ENCODE data around the gene SWI5.

Gene SWI5

GRCh38 chr9:128246471-128246870 is 29.6 kb upstream of the SWI5 start:
- no peak overlapping the region for H3K4me3 Mint-ChIP-seq
- no peak overlapping the region for H3K27ac Mint-ChIP-seq
- no peak for DNase-seq

DNA sequence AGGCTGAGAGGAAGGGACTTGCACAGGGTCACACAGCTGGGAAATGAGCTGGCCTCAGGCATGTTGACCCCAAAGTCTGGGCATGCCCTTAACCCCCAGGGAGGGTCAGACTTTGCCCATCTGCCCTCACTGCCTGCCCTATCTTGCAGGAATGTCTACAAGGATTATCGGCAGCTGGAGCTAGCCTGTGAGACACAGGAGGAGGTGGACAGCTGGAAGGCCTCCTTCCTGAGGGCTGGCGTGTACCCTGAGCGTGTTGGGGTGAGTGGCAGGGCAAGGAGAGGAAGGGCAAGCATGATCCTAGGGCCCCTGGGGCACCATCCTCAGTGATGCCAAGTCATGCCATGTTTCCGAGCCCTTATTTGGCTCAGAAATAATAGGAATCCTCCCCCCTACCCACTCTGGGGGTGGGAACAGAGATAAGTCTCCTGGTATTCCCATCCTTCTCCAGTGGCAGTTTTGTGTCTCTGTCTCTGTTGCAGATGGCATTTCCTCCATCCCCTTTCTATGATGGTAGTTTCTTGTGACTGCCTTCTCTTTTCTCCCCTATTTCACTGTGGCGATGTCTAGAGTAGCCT is 28.8 kb upstream of the SWI5 start:
- H3K27me3 Mint-ChIP-seq, result peaks cover 26% of the 10 kb centered on the region
- H3K36me3 Mint-ChIP-seq (ENCODE audit: low read depth), result no peaks in the 10 kb centered on the region
- no peak overlapping the region for H3K4me3 Mint-ChIP-seq
- no peaks in the 10 kb centered on the region for H3K9me3 Mint-ChIP-seq
- no peak for DNase-seq
- H3K4me1 Mint-ChIP-seq (ENCODE audit: low read depth), result peaks cover 19% of the 10 kb centered on the region
- H3K27ac Mint-ChIP-seq, result no peak overlapping the region

More at GRCh38 chr9:128246471-128246870, 29.6 kb upstream of the SWI5 start:
- peaks cover 17% of the 10 kb centered on the region for H3K4me1 Mint-ChIP-seq (ENCODE audit: low read depth)
- no peaks in the 10 kb centered on the region for H3K9me3 Mint-ChIP-seq
- peaks cover 34% of the 10 kb centered on the region for H3K27me3 Mint-ChIP-seq
- no peaks in the 10 kb centered on the region for H3K36me3 Mint-ChIP-seq (ENCODE audit: low read depth)

DNA sequence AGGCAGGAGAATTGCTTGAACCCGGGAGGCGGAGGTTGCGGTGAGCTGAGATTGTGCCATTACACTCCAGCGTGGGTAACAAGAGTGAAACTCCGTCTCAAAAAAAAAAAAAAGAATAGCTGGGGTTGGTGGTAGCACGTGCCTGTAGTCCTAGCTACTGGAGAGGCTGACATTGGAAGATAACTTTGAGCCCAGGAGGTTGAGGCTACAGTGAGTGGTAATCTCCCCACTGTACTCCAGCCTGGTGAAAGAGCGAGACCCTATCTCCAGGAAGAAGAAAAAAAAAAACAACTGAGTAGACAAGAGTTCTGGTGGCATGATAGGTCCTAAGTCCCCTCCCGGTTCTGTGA is 26.5 kb upstream of the SWI5 start:
- H3K27me3 Mint-ChIP-seq, result peaks cover 10% of the 10 kb centered on the region
- H3K9me3 Mint-ChIP-seq, result no peaks in the 10 kb centered on the region
- DNase-seq, result no peak
- H3K4me3 Mint-ChIP-seq, result peak overlapping the region; percentile 80
- peaks cover 17% of the 10 kb centered on the region for H3K4me1 Mint-ChIP-seq (ENCODE audit: low read depth)
- H3K36me3 Mint-ChIP-seq (ENCODE audit: low read depth), result no peaks in the 10 kb centered on the region
- no peak overlapping the region for H3K27ac Mint-ChIP-seq

DNA sequence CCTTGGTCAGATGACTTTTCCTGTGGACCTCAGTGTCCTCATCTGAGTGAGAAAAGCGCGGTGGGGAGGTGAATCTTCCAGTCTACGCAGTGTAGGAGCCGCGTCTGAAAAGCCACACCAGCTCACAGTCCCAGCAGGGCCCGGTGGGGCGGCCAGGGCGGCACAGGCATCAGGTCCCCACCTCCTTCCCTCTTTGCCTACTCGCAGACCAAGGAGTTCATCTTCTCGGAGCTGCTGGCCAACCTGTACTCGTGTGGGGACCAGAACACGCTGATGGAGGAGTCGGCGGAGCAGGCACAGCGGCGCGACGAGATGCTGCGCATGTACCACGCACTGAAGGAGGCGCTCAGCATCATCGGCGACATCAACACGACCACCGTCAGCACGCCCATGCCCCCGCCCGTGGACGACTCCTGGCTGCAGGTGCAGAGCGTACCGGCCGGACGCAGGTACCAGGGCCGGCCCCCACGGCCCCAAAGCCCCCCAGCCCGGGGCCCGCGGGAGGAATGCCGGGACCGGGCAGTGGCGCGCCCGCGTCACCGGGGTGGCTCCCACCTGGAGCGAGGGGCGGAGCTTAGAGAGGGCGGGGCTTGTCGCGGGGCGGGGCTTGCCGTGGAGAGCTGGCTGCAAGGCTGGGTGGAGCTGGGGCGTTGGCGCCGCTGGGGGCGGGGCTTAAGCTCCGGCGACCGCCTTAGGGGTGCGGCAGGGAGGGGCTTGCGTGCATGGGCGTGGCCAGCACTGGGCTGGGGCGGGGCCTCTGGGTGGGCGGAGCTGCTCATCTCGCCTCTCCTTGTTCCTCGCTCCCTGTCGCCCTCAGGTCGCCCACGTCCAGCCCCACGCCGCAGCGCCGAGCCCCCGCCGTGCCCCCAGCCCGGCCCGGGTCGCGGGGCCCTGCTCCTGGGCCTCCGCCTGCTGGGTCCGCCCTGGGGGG is 25.9 kb upstream of the SWI5 start:
- H3K4me3 Mint-ChIP-seq, result peak overlapping the region; percentile 80

DNA sequence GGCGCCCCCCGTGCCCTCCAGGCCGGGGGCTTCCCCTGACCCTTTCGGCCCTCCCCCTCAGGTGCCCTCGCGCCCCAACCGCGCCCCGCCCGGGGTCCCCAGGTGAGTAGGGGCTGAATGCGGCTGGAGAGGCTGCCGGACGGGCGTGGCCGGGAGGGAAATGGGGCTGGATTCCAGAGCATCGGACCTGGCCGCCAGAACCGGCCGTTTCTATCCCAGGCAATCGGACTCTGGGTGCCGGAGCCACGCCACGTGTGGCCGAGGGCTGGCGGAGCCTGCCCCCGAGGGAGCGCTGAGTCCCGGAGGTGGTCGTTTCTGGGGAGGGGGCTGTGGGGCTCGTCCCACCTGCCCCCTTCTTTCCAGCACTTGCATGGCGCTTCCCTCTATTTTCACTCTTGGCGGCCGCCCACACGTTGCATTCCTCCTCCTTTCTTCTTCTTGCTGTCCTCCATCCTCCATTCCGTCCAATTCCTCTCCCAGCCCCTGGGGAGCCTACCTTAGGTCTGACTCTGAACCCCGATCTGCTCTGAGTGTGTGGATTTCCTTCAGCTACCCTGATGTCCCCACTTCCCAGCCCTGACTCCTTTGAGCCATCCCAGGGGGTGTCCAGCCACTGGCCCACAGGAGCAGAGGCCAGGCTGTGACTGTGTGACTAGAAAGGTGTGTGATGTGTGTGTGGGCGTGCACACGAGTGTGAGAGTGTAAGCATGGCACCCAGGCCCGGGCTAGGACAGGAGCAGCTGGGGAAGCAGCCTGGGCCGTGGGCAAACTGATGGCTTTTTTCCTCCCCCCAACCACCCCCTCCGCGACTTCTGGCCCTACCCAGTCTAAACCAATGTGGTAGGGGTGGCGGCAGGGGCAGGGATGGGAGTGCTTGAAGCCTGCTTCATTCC is 25.0 kb upstream of the SWI5 start:
- peaks cover 14% of the 10 kb centered on the region for H3K4me1 Mint-ChIP-seq (ENCODE audit: low read depth)
- peaks cover 3% of the 10 kb centered on the region for H3K27me3 Mint-ChIP-seq
- peaks cover 6% of the 10 kb centered on the region for H3K36me3 Mint-ChIP-seq (ENCODE audit: low read depth)
- peak overlapping the region; percentile 60 for H3K27ac Mint-ChIP-seq
- H3K9me3 Mint-ChIP-seq, result no peaks in the 10 kb centered on the region
- peak; percentile 44 for DNase-seq
- H3K4me3 Mint-ChIP-seq, result peak overlapping the region; percentile 77

More for the DNA sequence above, 25.9 kb upstream of the SWI5 start:
- peaks cover 8% of the 10 kb centered on the region for H3K27me3 Mint-ChIP-seq
- H3K36me3 Mint-ChIP-seq (ENCODE audit: low read depth), result no peaks in the 10 kb centered on the region
- DNase-seq, result peak; percentile 100
- no peaks in the 10 kb centered on the region for H3K9me3 Mint-ChIP-seq
- H3K27ac Mint-ChIP-seq, result no peak overlapping the region
- H3K4me1 Mint-ChIP-seq (ENCODE audit: low read depth), result peaks cover 17% of the 10 kb centered on the region

DNA sequence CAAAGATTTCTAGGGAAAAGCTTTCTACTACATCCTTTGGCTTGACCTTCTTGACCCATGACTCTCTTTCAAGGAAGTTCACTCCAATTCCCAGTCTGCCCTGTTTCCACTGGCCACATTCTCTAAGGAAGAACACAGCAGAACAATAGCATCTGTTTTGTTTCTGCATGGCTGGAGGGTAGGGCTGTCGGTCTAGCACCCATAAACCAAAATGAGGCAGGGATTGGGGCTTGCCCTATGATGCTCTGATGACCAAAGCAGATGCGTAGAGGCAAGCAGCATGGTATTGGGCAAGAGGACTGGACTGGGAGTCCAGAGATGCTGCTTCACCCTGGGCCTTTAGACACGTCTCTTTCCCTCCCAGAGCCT is 24.4 kb upstream of the SWI5 start:
- peaks cover 3% of the 10 kb centered on the region for H3K27me3 Mint-ChIP-seq
- DNase-seq, result no peak
- peaks cover 7% of the 10 kb centered on the region for H3K36me3 Mint-ChIP-seq (ENCODE audit: low read depth)
- peak overlapping the region; percentile 77 for H3K4me3 Mint-ChIP-seq
- no peaks in the 10 kb centered on the region for H3K9me3 Mint-ChIP-seq
- H3K27ac Mint-ChIP-seq, result no peak overlapping the region
- H3K4me1 Mint-ChIP-seq (ENCODE audit: low read depth), result peaks cover 14% of the 10 kb centered on the region

GRCh38 chr9:128252317-128253139 is 23.5 kb upstream of the SWI5 start:
- Mint-ChIP-seq H3K36me3 (ENCODE audit: low read depth) (peaks cover 16% of the 10 kb centered on the region), H3K27ac (no peak overlapping the region), H3K4me1 (ENCODE audit: low read depth) (peaks cover 14% of the 10 kb centered on the region), H3K4me3 (no peak overlapping the region), H3K9me3 (no peaks in the 10 kb centered on the region), H3K27me3 (peaks cover 3% of the 10 kb centered on the region)
- DNase-seq, result no peak

DNA sequence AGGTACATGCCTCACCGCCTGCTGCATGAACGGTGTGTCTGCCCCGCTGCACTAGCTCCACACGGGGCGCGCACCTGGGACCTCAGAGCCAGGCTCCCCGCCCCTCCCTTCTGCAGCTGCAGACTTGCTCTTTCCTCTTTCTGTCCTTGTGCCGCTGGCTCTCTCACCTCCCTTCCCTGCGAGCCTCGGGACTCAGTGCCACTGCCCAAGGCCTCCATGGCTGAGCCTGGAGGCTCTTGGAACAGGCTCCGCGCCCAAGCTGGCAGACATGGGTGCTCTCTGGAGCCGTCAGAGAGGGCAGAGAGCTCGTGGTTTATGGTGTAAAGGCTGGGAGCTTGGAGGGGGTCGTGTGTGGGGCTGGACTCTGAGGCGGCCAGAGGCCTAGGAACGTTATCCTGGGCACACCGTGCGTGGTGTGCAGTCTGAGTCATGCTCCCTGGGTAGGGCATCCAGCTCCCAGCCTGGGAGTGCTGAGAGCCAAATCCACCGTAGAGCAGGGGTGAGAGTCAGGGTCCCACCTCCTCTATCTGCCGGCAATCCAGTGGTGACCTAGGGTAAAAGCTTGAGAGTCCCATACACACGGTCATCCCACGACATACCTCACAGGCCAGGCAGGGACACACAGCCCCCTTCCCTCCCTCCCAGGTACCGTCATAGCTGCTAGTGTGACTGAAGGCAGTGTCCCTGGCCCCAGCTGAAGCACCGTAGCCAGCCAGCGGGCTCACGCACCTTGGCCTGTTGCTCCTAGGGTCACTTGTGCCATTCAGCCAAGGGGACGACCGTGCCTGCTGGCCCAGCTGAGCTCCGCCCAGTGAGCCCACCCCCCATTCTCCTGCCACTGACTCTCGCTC is 22.7 kb upstream of the SWI5 start:
- Mint-ChIP-seq H3K27me3 (peaks cover 3% of the 10 kb centered on the region), H3K27ac (no peak overlapping the region), H3K36me3 (ENCODE audit: low read depth) (peaks cover 21% of the 10 kb centered on the region), H3K4me3 (no peak overlapping the region), H3K9me3 (no peaks in the 10 kb centered on the region), H3K4me1 (ENCODE audit: low read depth) (peaks cover 14% of the 10 kb centered on the region)
- no peak for DNase-seq

DNA sequence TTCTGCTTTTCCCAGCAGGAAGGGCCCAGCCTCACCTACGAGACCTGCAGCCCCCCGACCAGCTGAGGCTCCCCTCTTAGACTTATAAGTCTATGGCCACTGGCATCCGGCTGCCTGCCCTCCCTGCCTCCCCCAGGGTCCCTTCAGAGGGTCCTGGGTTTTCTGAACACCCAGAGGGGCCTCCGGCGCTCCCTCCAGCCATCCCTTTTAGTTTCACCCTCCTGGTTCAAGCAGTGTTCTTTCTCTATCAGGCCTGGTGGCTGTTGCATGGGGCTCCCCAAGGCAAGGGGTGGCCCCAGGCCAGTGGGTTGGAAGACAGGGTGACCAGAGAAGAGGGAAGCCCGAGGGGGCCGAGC is 22.1 kb upstream of the SWI5 start:
- no peak overlapping the region for H3K4me3 Mint-ChIP-seq
- H3K36me3 Mint-ChIP-seq (ENCODE audit: low read depth), result peaks cover 27% of the 10 kb centered on the region
- H3K27ac Mint-ChIP-seq, result no peak overlapping the region
- peaks cover 14% of the 10 kb centered on the region for H3K4me1 Mint-ChIP-seq (ENCODE audit: low read depth)
- DNase-seq, result no peak
- H3K9me3 Mint-ChIP-seq, result no peaks in the 10 kb centered on the region
- peaks cover 3% of the 10 kb centered on the region for H3K27me3 Mint-ChIP-seq

- Mint-ChIP-seq H3K4me1 (ENCODE audit: low read depth) (peaks cover 14% of the 10 kb centered on the region), H3K27me3 (peaks cover 3% of the 10 kb centered on the region), H3K36me3 (ENCODE audit: low read depth) (peaks cover 31% of the 10 kb centered on the region), H3K4me3 (no peak overlapping the region), H3K9me3 (no peaks in the 10 kb centered on the region), H3K27ac (no peak overlapping the region)
- no peak for DNase-seq
Measured at GRCh38 chr9:128254362-128254761, 21.7 kb upstream of the SWI5 start.

- no peak overlapping the region for H3K4me3 Mint-ChIP-seq
- H3K27ac Mint-ChIP-seq, result no peak overlapping the region
- peaks cover 8% of the 10 kb centered on the region for H3K4me1 Mint-ChIP-seq (ENCODE audit: low read depth)
- peak; percentile 68 for DNase-seq
- no peaks in the 10 kb centered on the region for H3K9me3 Mint-ChIP-seq
- peaks cover 3% of the 10 kb centered on the region for H3K27me3 Mint-ChIP-seq
- peaks cover 36% of the 10 kb centered on the region for H3K36me3 Mint-ChIP-seq (ENCODE audit: low read depth)
Measured at GRCh38 chr9:128254855-128255759, 21.0 kb upstream of the SWI5 start.

GRCh38 chr9:128257086-128257825 is 18.8 kb upstream of the SWI5 start:
- no peaks in the 10 kb centered on the region for H3K9me3 Mint-ChIP-seq
- H3K4me3 Mint-ChIP-seq, result no peak overlapping the region
- DNase-seq, result no peak
- no peaks in the 10 kb centered on the region for H3K27me3 Mint-ChIP-seq
- no peaks in the 10 kb centered on the region for H3K4me1 Mint-ChIP-seq (ENCODE audit: low read depth)
- H3K36me3 Mint-ChIP-seq (ENCODE audit: low read depth), result peaks cover 54% of the 10 kb centered on the region
- no peak overlapping the region for H3K27ac Mint-ChIP-seq

All from activated T-cell treated with anti-CD3 and anti-CD28 coated beads, Interleukin-2, amount 50 U/mL, for 24 hours (primary cell).